Mucosa of stomach (tissue), 1 donor: Measurements from ENCODE around the gene TRPM3.

ENCODE experiments used
- H3K27me3 ChIP-seq: one replicate; pipeline ENCODE4 v1.7.0; 2013; ENCODE audit warnings: mild to moderate bottlenecking, low read length; ENCODE audit not compliant: control insufficient read depth, insufficient read depth
- H3K36me3 ChIP-seq: one replicate; pipeline ENCODE4 v1.7.0; 2013; ENCODE audit warnings: low read length; ENCODE audit not compliant: control insufficient read depth, insufficient read depth
- H3K4me1 ChIP-seq: one replicate; pipeline ENCODE4 v1.7.0; 2013; ENCODE audit warnings: mild to moderate bottlenecking, low read length; ENCODE audit not compliant: control insufficient read depth, insufficient read depth
- H3K4me3 ChIP-seq: one replicate; pipeline ENCODE4 v1.7.0; 2013; ENCODE audit warnings: low read length
- H3K9ac ChIP-seq: one replicate; pipeline ENCODE4 v1.7.0; 2013; ENCODE audit warnings: mild to moderate bottlenecking, low read length, moderate library complexity
- H3K9me3 ChIP-seq: one replicate; pipeline ENCODE4 v1.7.0; 2013; ENCODE audit warnings: mild to moderate bottlenecking, low read length, moderate library complexity; ENCODE audit not compliant: control insufficient read depth
- donor health status: Pancreatic carcinoma.

TRPM3 gene

DNA sequence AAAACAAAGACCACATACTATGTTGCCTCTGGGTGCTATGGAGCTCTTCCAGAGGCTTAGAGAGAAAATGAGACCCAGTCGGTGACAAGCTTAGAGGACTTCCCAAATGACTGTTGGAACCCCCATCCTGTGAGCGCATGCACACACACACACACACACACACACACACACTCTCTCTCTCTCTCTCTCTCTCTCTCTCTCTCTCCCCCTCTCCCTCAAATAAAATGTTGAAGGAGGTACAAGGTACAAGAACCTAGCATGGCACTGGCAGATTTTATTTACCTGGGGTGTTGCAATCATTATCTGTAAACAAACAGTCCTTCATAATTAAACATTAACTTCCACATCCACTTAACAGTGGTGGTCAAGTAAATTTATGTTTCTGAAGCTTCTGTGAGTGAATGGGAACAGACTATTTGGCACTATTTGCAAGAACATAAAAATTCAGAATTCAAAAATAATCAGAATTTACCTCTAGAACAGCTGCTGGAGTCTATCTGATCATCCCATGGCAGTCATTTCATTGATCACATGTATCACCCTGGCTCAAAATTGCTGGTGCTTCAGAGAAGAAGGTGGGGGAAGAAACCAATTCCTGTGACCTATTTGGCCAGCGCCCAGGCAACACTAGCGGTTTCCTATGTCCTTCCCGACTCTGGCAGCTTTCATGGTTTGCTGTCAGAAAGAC lies 24.9 kb downstream of the TRPM3 start:
- Histone ChIP-seq H3K27me3 (no peaks in the 10 kb centered on the region), H3K9ac (no peak overlapping the region), H3K9me3 (no peaks in the 10 kb centered on the region), H3K4me3 (no peak overlapping the region), H3K36me3 (no peaks in the 10 kb centered on the region), H3K4me1 (peaks cover 10% of the 10 kb centered on the region)

DNA sequence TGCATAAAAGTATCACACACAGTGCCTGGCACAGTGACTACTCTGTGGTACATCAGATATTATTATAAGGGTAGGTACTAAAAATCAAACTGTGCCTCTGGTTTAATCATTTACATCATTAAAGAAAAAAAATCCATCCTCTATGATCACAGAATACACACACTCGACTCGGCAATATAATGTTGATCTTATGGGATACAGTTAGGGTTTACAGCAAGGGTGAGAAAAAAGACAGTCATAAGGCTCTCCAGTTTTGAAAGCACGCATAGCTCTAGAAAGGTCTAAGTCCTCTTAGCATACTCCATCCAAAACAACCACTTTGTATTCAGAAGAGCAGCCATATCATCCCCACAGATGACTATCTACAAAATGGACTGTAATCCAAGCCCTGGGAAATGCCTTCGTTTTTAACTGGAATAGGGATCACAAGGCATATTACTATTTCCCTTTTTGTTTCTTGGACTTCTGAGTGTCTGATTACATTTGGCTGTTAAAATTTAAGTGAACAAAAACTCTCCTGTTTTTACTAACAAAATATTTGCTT lies 26.6 kb downstream of the TRPM3 start:
- no peak overlapping the region for H3K4me3 ChIP-seq
- peaks cover 10% of the 10 kb centered on the region for H3K4me1 ChIP-seq
- no peak overlapping the region for H3K9ac ChIP-seq
- no peaks in the 10 kb centered on the region for H3K9me3 ChIP-seq
- H3K27me3 ChIP-seq: no peaks in the 10 kb centered on the region
- no peaks in the 10 kb centered on the region for H3K36me3 ChIP-seq

DNA sequence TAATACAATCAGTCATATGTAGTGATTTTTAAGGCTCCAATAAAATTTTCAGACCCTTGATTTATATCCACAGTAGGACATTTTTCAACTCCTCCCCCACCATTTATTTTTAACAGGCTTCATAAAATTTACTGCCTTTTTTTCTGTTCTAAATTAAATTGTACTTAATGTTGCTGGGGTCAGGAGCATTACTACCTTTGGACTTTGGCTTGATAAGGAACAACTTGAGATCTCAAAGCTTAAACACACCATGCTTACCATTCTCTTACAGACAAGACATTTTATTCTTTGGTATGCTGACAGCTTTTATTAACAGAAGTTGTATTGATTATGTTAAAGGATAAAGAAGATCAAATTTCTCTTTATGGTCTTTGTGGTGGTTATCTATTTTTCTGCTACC lies 30.5 kb downstream of the TRPM3 start:
- Histone ChIP-seq H3K9ac (no peak overlapping the region), H3K4me3 (no peak overlapping the region), H3K36me3 (no peaks in the 10 kb centered on the region), H3K4me1 (no peaks in the 10 kb centered on the region), H3K27me3 (no peaks in the 10 kb centered on the region), H3K9me3 (no peaks in the 10 kb centered on the region)

DNA sequence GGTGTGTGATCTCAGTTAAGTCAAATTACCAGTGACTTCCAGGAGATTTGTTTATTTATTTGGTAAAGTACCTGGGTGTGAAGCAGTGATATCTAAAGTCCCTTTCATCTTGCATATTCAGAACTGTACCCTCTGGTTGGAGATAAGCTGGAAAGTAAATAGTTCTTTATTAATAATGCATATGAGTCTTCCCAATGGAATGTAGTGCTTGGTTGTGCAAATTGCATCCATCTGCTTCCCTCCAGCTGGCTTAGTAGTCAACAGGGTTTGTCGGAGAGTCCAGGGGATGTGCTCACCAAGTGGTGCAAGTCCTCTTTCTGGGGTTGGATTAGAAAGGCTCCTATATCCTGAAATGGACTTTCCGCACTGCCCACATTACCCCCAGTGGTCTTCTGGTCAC lies 42.0 kb downstream of the TRPM3 start:
- H3K4me3 ChIP-seq: no peak overlapping the region
- no peak overlapping the region for H3K9ac ChIP-seq
- no peaks in the 10 kb centered on the region for H3K36me3 ChIP-seq
- no peaks in the 10 kb centered on the region for H3K4me1 ChIP-seq
- H3K9me3 ChIP-seq: no peaks in the 10 kb centered on the region
- no peaks in the 10 kb centered on the region for H3K27me3 ChIP-seq

DNA sequence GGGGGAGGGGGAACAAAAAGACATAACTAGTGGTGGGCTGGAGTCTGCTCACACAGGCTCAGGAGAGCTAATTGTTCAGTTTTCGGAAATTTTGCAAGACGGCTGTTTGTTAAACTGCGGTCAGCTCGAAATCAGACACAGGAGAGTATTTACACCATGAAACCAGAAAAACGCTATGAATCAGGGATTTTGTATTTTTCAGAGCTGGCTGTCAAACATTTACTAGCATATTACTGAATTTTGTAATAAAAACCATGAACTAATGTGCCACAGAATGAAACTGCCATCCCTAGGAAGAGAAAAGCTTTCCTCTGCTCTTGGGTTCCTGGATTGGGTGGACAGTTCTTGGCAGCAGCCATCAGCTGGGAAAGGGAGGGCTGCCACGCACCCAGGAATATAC lies 45.3 kb downstream of the TRPM3 start:
- H3K27me3 ChIP-seq: no peaks in the 10 kb centered on the region
- no peak overlapping the region for H3K9ac ChIP-seq
- H3K4me3 ChIP-seq: no peak overlapping the region
- no peaks in the 10 kb centered on the region for H3K36me3 ChIP-seq
- H3K9me3 ChIP-seq: no peaks in the 10 kb centered on the region
- no peaks in the 10 kb centered on the region for H3K4me1 ChIP-seq

DNA sequence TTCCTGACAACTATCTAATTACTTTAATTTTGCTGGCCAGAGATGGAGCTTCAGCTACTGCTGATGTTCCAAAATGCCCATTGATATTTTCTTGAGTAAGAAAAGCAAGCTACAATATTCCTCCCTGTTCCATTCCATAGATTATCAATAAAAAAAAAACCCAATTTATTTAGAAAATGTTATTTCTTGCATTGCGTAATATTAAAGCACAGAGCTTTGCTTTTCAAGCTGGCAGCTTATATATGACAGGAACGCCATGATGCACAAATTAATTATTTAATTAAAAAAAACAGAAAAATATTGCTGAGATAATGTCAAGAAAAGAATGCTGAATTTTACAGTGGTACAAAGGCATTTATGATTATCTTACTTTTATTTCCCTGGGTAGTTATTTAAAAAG lies 47.9 kb downstream of the TRPM3 start:
- no peaks in the 10 kb centered on the region for H3K36me3 ChIP-seq
- no peaks in the 10 kb centered on the region for H3K4me1 ChIP-seq
- no peaks in the 10 kb centered on the region for H3K27me3 ChIP-seq
- H3K9me3 ChIP-seq: no peaks in the 10 kb centered on the region
- H3K4me3 ChIP-seq: no peak overlapping the region
- no peak overlapping the region for H3K9ac ChIP-seq

DNA sequence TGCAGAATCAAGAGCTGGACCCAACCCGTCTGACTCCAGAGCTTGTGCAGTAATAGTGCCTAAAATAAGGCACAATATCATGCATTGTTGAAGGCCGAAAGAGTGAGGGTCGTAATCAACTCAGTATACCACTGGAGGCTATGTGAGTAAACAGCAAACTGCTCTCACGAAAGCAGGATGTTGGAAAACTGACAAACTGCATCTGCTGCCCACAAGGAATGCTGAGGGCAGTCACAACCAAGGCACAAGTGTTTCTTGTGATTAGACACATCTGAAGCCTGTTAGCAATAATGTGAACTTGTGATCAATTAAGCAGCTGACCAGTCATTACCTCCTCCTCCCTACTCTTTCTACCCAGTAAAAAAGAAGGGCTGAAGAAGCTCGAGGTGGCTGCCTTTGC lies 48.8 kb downstream of the TRPM3 start:
- Histone ChIP-seq H3K27me3 (no peaks in the 10 kb centered on the region), H3K4me1 (no peaks in the 10 kb centered on the region), H3K4me3 (no peak overlapping the region), H3K9ac (no peak overlapping the region), H3K9me3 (no peaks in the 10 kb centered on the region), H3K36me3 (no peaks in the 10 kb centered on the region)

DNA sequence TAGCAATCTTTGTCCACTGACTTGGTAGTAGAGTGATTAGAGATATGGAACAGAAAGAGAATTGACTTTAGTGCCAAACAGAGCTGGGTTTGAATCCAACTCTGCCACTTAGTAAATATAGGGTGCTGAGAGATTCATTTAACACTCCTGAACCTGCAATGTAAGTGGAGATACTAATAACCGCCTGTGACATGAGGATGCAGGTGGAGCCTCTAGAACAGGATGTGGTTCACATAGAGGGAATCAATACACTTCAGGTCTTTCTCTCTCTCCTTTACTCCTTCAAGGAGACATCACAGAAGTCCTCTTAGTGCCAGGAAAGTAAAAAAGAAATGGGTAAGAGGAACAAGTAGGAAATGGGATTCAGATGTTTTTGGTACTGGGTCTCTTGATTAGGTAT lies 49.8 kb downstream of the TRPM3 start:
- H3K27me3 ChIP-seq: no peaks in the 10 kb centered on the region
- no peak overlapping the region for H3K9ac ChIP-seq
- no peaks in the 10 kb centered on the region for H3K9me3 ChIP-seq
- no peak overlapping the region for H3K4me3 ChIP-seq
- no peaks in the 10 kb centered on the region for H3K36me3 ChIP-seq
- no peaks in the 10 kb centered on the region for H3K4me1 ChIP-seq

DNA sequence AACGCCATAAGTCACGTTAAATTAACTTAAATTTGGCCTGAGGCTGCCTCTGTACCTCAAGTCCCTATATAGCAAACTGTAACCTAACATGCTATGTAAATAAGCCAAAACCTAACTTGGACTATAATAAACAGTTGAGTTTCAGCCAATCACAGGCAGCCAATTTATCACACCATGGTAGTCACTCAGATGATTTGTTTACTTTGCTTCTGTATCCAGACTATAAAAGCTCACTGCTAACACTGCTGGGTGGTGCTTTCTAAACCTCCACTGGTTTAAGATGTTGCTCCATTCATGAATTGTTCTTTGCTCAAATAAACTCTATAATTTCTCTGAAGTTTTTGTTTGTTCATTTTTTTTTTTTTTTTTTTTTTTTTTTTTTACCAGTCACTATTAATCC lies 62.8 kb downstream of the TRPM3 start:
- Histone ChIP-seq H3K9ac (no peak overlapping the region), H3K27me3 (no peaks in the 10 kb centered on the region), H3K9me3 (no peaks in the 10 kb centered on the region), H3K4me1 (no peaks in the 10 kb centered on the region), H3K36me3 (no peaks in the 10 kb centered on the region), H3K4me3 (no peak overlapping the region)

DNA sequence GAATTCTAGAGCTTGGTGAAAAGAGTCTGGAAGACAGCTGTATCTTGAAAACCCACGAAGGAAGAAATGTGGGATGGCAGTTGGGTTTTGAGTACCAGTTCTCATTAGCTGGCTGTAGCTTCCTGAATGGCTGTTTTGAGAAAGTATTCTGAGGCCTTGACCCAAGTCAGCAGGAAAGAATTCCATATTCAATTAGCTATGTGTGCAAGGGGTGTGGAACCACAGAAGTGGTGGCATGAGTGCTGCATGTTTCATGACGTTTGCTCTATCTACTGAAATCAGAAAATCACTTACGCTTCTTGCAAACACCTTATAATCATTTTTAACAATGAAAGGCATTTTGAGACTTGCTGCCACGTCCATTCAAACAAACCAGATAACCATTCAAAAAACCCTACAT lies 69.1 kb downstream of the TRPM3 start:
- no peak overlapping the region for H3K9ac ChIP-seq
- no peaks in the 10 kb centered on the region for H3K27me3 ChIP-seq
- H3K4me3 ChIP-seq: no peak overlapping the region
- no peaks in the 10 kb centered on the region for H3K4me1 ChIP-seq
- no peaks in the 10 kb centered on the region for H3K36me3 ChIP-seq
- no peaks in the 10 kb centered on the region for H3K9me3 ChIP-seq

DNA sequence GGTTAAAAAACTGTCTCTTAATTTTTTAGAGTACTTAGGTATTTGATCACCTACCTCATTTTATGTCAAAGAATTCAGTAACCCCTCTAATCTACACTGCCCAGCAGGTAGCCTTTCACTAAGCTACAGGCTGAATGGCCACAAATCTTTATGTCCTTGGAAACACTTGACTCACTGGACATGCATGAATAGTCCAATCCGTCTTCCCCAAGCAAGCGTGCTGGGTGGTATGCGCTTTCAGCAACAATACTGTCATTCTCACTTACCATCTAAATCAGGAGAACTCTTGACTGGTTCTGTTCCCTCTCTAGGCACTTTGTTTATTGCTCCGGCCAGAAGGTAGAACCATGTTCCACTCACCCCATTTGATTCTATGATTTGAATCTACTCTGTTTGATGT lies 73.1 kb downstream of the TRPM3 start:
- Histone ChIP-seq H3K4me3 (no peak overlapping the region), H3K9ac (no peak overlapping the region), H3K36me3 (no peaks in the 10 kb centered on the region), H3K27me3 (no peaks in the 10 kb centered on the region), H3K9me3 (no peaks in the 10 kb centered on the region), H3K4me1 (no peaks in the 10 kb centered on the region)

DNA sequence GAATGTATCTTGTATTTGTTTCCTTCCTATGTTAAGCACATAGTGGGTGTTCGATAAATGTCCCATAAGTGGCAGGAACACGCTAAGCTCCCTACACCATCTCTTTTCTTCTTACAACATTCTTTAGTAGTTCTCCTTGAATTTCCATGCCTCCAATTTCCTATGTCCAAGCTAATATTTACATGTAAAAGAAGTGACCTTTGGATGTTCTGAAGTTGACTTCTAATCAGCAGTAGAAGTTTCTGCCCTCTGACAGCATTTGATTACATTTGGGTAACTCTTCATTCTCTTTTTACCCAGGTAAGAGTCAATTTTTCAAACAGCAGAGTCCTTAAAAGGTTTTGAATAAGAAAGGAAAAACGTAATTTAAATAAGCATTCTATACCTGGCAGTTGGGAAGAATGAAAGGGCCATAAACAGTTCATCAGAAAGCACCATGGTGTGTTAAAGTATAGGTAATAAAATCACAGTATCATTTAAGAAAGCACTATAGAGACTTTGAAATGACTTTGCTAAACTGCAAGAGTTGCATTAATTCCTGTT lies 78.9 kb downstream of the TRPM3 start:
- H3K9ac ChIP-seq: no peak overlapping the region
- H3K27me3 ChIP-seq: no peaks in the 10 kb centered on the region
- H3K36me3 ChIP-seq: no peaks in the 10 kb centered on the region
- no peaks in the 10 kb centered on the region for H3K4me1 ChIP-seq
- no peaks in the 10 kb centered on the region for H3K9me3 ChIP-seq
- H3K4me3 ChIP-seq: no peak overlapping the region
